ENCODE measurements around the gene PLD6. TPM values are rescaled to one million over a fixed set of nuclear protein-coding genes. Genes with fewer than 3 reads are reported as not detected.

Gene PLD6
- total and polyA plus RNA-seq, 10 of the 15 experiments (the other 5 are each of a cell fraction or from before 2014, with no cell fraction given) = 4.7 to 21.4 (median 12.0) TPM

DNA sequence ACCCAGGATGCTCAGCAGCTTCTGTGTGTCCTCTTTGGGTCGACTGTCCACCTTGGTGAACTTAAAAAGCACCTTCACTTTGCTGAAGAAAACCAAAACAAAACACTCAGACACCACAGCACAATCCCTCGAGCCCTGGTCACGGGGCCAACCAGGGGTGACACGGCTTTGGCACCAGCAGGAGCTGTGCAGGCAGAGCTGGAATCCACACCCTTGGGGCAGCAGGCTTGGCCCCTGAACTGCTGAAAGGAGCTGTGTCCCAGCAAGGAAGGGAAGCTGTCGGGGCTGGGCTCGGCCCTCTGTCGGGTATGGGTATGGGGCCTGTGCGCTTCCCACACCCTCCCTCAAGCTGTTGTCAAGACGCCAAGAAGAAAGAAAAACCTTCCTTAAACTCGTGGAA, 7.6 kb upstream of the PLD6 start:
- H3K27me3 ChIP-seq (replicated peaks in 1 of 2; ENCODE audit: control insufficient read depth in 2 of 2, insufficient read depth in 2 of 2, low read length in 1 of 2) = no peaks in the 10 kb centered on the region
- no peaks in the 10 kb centered on the region for H3K4me1 ChIP-seq (ENCODE audit: control insufficient read depth, insufficient read depth, low read length)
- no peak overlapping the region for H2AFZ ChIP-seq (ENCODE audit: control insufficient read depth, low read depth, low read length)
- ATAC-seq (no peak), FAIRE-seq (no peak), DNase-seq (ENCODE audit: low read depth, low spot score) (no peak)
- peaks cover 13 to 17% of the 10 kb centered on the region in 2 experiments for H3K36me3 ChIP-seq (ENCODE audit: control insufficient read depth in 2 of 2, insufficient read depth in 2 of 2, low read length in 1 of 2)
- no TSS peak for BruUV-seq (replicated peaks)
- intact Hi-C loops (cut with micrococcal nuclease; ENCODE audit: unreplicated experiment) = no loop called here
- no peaks in the 10 kb centered on the region for H3K79me2 ChIP-seq (ENCODE audit: control insufficient read depth, insufficient read depth, low read length)
- no peak overlapping the region for H3K9ac ChIP-seq (ENCODE audit: control insufficient read depth, insufficient read depth, low read length)
- no peak overlapping the region for H3K27ac ChIP-seq (ENCODE audit: control insufficient read depth, insufficient read depth)
- TF ChIP-seq EED (IDR thresholded peaks at IDR 0.05; ENCODE audit: low read depth) (no peak), RFX5 (IDR thresholded peaks at IDR 0.05; ENCODE audit: low read depth, low read length) (no peak), WRNIP1 (IDR thresholded peaks at IDR 0.05; ENCODE audit: borderline replicate concordance, low read depth, low read length) (no peak), IKZF1 (conservative IDR thresholded peaks at IDR 0.05) (no peak), HDAC2 (IDR thresholded peaks at IDR 0.05) (no peak), RELA (IDR thresholded peaks at IDR 0.05; ENCODE audit: borderline replicate concordance, partially characterized antibody) (no peak), BCLAF1 (IDR thresholded peaks at IDR 0.05) (no peak), SUZ12 (IDR thresholded peaks at IDR 0.05; ENCODE audit: unreplicated experiment) (no peak), STAT3 (IDR thresholded peaks at IDR 0.05; ENCODE audit: low read depth, low read length) (no peak), SREBF1 (IDR thresholded peaks at IDR 0.05; ENCODE audit: low read length) (no peak), FOS (IDR thresholded peaks at IDR 0.05; ENCODE audit: borderline replicate concordance, extremely low read depth, insufficient read length) (no peak), DPF2 (IDR thresholded peaks at IDR 0.05) (no peak), ZSCAN29 (IDR thresholded peaks at IDR 0.05) (no peak), SRF (IDR thresholded peaks at IDR 0.05; ENCODE audit: low read depth in 2 of 2, low read length in 2 of 2) (no peak), MEF2A (IDR thresholded peaks at IDR 0.05; ENCODE audit: insufficient read depth, low read depth, low read length) (no peak), SPI1 (IDR thresholded peaks at IDR 0.05; ENCODE audit: borderline replicate concordance, insufficient read depth, low read depth, low read length) (no peak)
- TF ChIP-seq, protein P1, sequence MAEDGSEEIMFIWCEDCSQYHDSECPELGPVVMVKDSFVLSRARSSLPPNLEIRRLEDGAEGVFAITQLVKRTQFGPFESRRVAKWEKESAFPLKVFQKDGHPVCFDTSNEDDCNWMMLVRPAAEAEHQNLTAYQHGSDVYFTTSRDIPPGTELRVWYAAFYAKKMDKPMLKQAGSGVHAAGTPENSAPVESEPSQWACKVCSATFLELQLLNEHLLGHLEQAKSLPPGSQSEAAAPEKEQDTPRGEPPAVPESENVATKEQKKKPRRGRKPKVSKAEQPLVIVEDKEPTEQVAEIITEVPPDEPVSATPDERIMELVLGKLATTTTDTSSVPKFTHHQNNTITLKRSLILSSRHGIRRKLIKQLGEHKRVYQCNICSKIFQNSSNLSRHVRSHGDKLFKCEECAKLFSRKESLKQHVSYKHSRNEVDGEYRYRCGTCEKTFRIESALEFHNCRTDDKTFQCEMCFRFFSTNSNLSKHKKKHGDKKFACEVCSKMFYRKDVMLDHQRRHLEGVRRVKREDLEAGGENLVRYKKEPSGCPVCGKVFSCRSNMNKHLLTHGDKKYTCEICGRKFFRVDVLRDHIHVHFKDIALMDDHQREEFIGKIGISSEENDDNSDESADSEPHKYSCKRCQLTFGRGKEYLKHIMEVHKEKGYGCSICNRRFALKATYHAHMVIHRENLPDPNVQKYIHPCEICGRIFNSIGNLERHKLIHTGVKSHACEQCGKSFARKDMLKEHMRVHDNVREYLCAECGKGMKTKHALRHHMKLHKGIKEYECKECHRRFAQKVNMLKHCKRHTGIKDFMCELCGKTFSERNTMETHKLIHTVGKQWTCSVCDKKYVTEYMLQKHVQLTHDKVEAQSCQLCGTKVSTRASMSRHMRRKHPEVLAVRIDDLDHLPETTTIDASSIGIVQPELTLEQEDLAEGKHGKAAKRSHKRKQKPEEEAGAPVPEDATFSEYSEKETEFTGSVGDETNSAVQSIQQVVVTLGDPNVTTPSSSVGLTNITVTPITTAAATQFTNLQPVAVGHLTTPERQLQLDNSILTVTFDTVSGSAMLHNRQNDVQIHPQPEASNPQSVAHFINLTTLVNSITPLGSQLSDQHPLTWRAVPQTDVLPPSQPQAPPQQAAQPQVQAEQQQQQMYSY (CRISPR knock-in tag; IDR thresholded peaks at IDR 0.05) = no peak
- TF ChIP-seq, protein P2, sequence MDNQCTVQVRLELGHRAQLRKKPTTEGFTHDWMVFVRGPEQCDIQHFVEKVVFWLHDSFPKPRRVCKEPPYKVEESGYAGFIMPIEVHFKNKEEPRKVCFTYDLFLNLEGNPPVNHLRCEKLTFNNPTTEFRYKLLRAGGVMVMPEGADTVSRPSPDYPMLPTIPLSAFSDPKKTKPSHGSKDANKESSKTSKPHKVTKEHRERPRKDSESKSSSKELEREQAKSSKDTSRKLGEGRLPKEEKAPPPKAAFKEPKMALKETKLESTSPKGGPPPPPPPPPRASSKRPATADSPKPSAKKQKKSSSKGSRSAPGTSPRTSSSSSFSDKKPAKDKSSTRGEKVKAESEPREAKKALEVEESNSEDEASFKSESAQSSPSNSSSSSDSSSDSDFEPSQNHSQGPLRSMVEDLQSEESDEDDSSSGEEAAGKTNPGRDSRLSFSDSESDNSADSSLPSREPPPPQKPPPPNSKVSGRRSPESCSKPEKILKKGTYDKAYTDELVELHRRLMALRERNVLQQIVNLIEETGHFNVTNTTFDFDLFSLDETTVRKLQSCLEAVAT (IDR thresholded peaks at IDR 0.05) = no peak
- ChIA-PET RAD21 (ENCODE audit: unreplicated experiment) (no interaction called here), SMC1A (ENCODE audit: uncharacterized antibody, unreplicated experiment) (no interaction called here), CTCF (no interaction called here), POLR2A (no interaction called here)
- in situ Hi-C loops (cut with MboI) = no loop called here
- WGBS (ENCODE audit: insufficient coverage, insufficient replicate concordance, low lambda C conversion rate, missing lambda C conversion rate) = 97% methylated on average over 10 of the region's 10 CpGs
- H3K9me3 ChIP-seq (replicated peaks; ENCODE audit: control insufficient read depth, insufficient read depth, low read length) = no peaks in the 10 kb centered on the region
- no peaks in the 10 kb centered on the region for H4K20me1 ChIP-seq (ENCODE audit: control insufficient read depth, insufficient read depth)
- H3K4me2 ChIP-seq (ENCODE audit: control insufficient read depth, insufficient read depth) = no peak overlapping the region
- H3K4me3 ChIP-seq = no peak overlapping the region

All from GM12878 (cell line).